GM10248 (cell line): ENCODE measurements around the gene EML3.
"Not testable (repeated sequence)": the region's sequence is repeated elsewhere in the genome, so short reads cannot be mapped to it uniquely, and the experiment has no call there.

Experiments
- CTCF ChIA-PET: fragments of 300-600 bp; sonication (Branson Sonifier 250); formaldehyde crosslinking; extraction: SDS; loops from one replicate; lab custom pipeline; 2021; ENCODE audit warnings: antibody characterized with exemption; lab: Yijun Ruan, JAX
- POLR2A ChIA-PET: fragments of 350-650 bp; sonication (Branson Sonifier 250); formaldehyde crosslinking; extraction: SDS; loops from one replicate; lab custom pipeline; 2020; ENCODE audit warnings: antibody characterized with exemption; lab: Yijun Ruan, JAX
- DNase-seq: peaks from one replicate; pipeline ENCODE4 v3.0.0; 2012; ENCODE audit errors: extremely low spot score
- TF ChIP-seq, protein P1 (sequence below): IDR thresholded peaks from 2 replicates; pipeline ENCODE4 v1.5.1; 2012; ENCODE audit warnings: mild to moderate bottlenecking, low read depth; ENCODE audit errors: extremely low read depth, missing control alignments, control extremely low read depth

EML3 gene

DNA sequence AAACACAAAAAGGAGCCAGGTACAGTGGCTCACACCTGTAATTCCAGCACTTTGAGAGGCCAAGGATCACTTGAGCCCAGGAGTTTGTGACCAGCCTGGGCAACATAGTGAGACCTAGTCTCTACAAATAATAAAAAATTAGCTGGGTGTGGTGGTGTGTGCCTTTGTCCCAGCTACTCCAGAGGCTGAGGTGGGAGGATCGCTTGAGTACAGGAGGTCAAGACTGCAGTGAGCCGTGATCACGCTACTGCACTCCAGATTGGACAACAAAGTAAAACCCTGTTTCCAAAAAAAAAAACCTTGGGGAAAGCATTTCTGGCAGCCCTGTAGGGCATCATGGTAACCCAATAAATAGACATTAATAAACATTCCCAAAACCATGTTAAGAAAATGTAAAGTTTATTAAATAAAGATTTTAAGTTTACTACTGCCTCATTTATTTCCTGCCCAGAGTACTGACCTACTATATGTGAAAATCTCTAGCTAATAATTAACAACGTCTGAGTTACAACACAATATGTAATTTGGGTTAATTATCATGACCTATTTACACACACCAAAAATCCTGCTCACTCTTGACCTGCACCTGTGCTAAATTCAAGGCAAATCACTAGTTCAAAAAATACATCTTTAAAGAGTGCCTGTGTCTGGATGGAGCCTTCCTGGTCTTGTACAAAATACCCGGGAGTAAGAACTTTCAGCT, 47.3 kb downstream of the EML3 start:
- CTCF ChIA-PET, result interaction anchor here (1.2 to 4.4 kb wide), 5 partner anchors 8 to 140 kb away, joined by 3 to 20 read pairs (median 5); no protein-coding TSS in a partner anchor
- no peak for DNase-seq
- POLR2A ChIA-PET, result interaction anchor here (1.0 kb wide), 1 partner anchor 9 kb away, joined by 3 read pairs; the partner anchor contains the start of gene EEF1G
- TF ChIP-seq, protein P1, sequence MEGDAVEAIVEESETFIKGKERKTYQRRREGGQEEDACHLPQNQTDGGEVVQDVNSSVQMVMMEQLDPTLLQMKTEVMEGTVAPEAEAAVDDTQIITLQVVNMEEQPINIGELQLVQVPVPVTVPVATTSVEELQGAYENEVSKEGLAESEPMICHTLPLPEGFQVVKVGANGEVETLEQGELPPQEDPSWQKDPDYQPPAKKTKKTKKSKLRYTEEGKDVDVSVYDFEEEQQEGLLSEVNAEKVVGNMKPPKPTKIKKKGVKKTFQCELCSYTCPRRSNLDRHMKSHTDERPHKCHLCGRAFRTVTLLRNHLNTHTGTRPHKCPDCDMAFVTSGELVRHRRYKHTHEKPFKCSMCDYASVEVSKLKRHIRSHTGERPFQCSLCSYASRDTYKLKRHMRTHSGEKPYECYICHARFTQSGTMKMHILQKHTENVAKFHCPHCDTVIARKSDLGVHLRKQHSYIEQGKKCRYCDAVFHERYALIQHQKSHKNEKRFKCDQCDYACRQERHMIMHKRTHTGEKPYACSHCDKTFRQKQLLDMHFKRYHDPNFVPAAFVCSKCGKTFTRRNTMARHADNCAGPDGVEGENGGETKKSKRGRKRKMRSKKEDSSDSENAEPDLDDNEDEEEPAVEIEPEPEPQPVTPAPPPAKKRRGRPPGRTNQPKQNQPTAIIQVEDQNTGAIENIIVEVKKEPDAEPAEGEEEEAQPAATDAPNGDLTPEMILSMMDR, result no peak

DNA sequence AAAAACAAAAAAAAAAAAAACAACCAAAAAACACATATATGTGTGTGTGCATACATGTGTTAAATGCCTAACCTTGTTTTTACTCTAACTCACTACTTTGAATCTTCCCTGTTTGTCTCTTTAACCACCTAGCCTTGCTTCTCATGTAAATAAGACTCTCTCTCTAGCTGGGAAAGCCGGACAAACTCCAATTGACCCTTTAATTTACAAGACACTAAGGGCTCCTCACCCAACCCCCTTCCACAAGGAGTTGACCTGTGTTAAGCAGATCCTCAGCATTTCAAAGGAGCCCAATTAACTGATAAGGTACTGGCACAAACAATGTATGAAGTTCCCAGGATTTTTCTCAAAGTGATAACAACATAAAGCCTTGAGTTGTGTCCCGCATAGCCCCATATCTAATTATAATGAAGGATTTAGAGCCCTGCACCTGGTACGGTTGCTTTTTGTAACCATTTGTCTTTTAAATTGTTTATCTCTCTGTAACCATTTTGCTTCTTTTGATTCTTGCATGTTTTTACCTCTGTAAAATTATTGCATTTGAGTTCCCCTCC, 50.8 kb downstream of the EML3 start:
- CTCF ChIA-PET, result interaction anchor here (1.0 to 13.0 kb wide), 11 partner anchors 9 to 169 kb away, joined by 3 to 247 read pairs (median 5); partner anchors contain the start of gene AHNAK
- DNase-seq, POLR2A ChIA-PET: not testable (repeated sequence)

DNA sequence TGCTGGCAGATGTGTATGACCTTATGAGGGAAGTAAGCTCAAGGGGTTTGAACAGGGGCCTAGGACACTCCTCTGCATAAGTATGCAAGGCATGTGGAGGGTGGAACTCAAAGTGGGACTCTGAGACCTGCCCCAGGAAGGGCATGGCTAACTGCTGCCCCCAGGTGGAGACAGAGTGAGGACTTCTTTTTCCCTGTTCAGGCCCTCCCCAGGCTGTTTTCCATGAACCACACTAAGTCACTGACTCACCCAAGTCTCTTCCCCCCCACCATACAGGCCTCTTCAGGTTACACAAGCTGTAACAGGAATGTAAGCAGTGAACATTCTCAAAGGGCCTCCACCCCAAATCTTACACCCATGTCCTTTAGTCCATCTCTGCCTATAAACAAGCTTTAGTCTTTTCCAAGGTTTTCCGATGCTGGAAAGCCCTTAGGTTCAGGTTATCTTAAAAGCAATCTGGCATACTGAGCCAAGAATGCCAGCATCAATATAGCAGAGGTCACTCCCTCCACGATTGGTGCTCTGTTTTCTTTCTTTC, 51.9 kb downstream of the EML3 start:
- POLR2A ChIA-PET, result interaction anchor here (1.1 to 2.0 kb wide), 3 partner anchors 10 to 31 kb away, joined by 3 to 9 read pairs (median 3); partner anchors contain the start of genes EEF1G and TUT1
- TF ChIP-seq, protein P1, result peak; percentile 72
- DNase-seq, result peak; percentile 42

DNA sequence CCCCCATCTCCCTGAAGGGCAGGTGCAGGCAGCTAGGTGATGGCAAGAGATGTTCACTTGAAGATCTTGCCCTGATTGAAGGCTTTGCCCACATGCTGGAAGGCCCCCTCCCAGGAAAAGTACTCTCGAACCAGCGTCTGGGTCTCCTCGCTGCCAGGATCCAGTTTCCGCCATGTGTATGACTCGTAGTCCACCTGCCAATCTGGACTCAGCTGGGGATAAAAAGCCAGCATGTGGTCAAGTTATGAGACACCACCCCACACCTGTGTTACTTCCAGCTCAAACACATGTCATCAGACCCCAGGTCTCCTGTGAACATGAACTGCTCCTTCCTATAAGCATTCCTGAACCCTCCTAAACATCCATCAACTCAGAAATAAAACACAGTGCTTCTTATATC, 52.9 kb downstream of the EML3 start:
- ChIA-PET CTCF (interaction anchor here (1.2 to 13.0 kb wide), 9 partner anchors 11 to 165 kb away, joined by 3 to 247 read pairs (median 11); partner anchors contain the start of gene AHNAK), POLR2A (interaction anchor here (0.6 to 2.0 kb wide), 4 partner anchors 8 to 235 kb away, joined by 3 to 9 read pairs (median 4); partner anchors contain the start of genes EEF1G and TUT1)
- DNase-seq, result not testable (repeated sequence)

More for the DNA sequence above, 51.9 kb downstream of the EML3 start:
- CTCF ChIA-PET, result interaction anchor here (0.6 to 13.0 kb wide), 21 partner anchors 9 to 214 kb away, joined by 3 to 247 read pairs (median 4); partner anchors contain the start of gene AHNAK

DNA sequence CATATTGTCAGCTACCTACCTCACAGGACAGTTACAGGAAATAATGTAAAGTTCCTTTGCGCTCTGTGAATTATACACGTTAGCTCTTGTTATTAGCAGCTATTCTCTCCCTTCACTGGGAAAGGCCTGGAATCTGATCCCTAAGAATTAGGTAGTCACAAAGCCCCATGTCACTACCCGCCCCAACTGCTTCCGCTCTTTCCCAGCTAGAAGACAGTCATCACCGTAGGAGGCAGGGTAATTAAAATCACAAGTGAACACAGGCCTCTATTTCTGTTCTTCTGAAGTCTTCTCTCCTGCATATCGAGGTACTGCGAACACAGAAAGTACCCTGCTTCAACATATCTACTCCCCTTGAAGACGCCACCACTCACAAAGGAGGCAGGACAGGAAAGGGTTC, 53.4 kb downstream of the EML3 start:
- POLR2A ChIA-PET, result interaction anchor here (0.6 to 2.0 kb wide), 5 partner anchors 9 to 282 kb away, joined by 3 to 9 read pairs (median 4); partner anchors contain the start of gene EEF1G
- TF ChIP-seq, protein P1, result no peak
- CTCF ChIA-PET, result interaction anchor here (1.1 to 13.0 kb wide), 11 partner anchors 12 to 164 kb away, joined by 3 to 247 read pairs (median 8); partner anchors contain the start of gene AHNAK
- no peak for DNase-seq

DNA sequence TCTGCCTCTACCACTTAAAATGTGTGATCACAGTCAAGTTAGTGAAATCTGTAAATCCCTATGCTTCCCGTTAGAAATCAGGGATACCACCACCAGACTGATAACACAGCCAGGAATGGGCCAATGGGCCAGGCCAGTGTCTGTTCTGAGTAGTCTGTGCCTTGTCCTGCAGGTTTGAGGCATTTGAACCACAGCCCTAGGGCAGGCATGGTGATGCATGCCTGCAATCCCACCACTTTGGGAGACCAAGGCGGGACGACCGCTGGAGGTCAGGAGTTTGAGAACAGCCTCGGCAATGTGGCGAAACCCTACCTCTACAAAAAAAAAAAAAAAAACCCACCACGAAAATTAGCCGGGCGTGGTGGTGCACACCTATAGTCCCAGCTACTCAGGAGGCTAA, 53.9 kb downstream of the EML3 start:
- CTCF ChIA-PET, result interaction anchor here (1.1 to 13.0 kb wide), 6 partner anchors 12 to 164 kb away, joined by 3 to 247 read pairs (median 30); partner anchors contain the start of gene AHNAK
- POLR2A ChIA-PET, result interaction anchor here (0.7 to 3.8 kb wide), 5 partner anchors 9 to 283 kb away, joined by 3 to 15 read pairs (median 4); partner anchors contain the start of genes EEF1G and TUT1
- TF ChIP-seq, protein P1, result no peak
- DNase-seq, result no peak
